HG03354 (cell line): ENCODE measurements around the gene GBP2.

ENCODE experiments used
- ATAC-seq: cut with Tn5 transposase; IDR thresholded peaks from one replicate; pipeline ENCODE4 v1.9.1; 2021; ENCODE audit warnings: mild to moderate bottlenecking; ENCODE audit not compliant: unreplicated experiment, poor library complexity, severe bottlenecking

The GBP2 gene

GRCh38 chr1:89070509-89070908, 55.4 kb downstream of the GBP2 start:
- no peak for ATAC-seq

- no peak for ATAC-seq
These were observed 56.0 kb downstream of the GBP2 start for GRCh38 chr1:89069951-89070350.

DNA sequence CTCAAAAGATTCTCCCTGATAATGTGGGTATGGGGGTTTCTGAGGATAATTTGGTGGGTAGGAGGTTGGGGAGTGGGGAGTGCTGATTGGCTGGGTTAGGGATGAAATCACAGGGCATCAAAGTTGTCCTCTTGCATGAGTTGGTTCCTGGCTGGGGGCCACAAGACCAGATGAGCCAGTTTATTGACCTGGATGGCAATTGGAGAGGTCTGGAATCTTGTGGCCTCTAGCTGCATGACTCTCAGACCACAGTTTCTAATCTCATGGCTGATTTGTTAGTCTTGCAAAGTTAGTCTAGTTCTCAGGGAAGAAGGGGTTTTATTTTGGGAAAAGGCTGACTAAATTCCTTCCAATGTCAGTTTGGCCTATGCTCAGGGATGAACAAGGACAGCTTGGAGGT, 57.6 kb downstream of the GBP2 start:
- ATAC-seq: no peak

GRCh38 chr1:89065079-89065868, 60.6 kb downstream of the GBP2 start, which contains the start of gene GBP1:
GBP1 (minus strand) TSS chr1:89065208; CDS start chr1:89063234, 1,974 bp downstream.
- peak; percentile 79 for ATAC-seq

DNA sequence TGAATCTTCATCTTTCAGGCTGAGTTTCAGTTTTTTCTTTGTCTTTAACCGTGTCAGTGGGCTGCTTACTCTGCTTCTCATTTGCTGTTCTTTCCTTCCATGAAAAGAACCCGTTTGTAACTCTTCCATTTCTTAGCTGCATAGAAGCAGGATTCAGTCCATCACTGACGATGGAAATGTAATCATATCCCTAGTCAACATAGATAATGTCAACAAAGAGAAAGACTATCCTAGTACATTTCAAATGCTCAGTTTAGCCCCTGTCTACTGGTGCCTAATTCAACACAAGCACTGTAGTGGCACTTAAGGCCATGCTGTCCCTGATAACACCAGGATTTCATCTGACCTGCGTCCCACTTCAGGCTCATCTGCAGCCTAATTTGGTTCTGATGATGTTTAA, 61.3 kb downstream of the GBP2 start:
- ATAC-seq: peak; percentile 56

DNA sequence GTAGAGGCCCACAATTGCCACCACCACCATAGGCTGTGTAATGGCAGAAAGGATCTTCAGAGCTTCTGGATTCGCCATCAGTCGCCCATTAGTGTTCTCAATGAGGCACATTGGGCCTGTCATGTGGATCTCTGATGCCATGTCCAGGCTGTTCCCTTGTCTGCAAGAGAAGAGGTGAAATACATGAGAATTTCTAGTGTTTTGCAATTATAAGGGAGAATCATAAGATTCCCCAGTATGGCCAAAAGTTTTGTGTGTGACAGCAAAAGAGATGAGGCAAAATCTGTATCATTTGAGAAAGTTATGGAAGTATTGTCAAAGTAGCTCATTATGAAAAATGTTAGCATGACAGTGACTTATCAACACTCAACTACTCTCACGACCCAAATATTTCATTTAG, 62.8 kb downstream of the GBP2 start:
- no peak for ATAC-seq

DNA sequence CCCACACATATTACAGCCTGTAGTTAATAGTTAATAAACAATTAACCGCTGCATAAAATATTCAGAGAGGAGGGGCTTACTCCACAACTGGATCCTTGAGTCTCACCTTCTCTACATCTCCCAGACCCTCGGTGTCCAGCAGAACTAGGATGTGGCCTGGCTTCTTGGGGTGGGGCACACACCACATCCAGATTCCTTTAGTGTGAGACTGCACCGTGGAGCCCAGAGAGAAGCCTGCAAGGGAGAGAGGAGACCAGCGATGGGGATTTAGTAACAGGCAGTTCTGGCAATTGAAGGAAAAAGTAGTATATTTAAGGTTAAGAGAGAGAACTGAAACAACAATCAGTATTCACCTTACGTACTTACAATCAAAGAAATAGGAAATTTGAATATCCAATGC, 65.8 kb downstream of the GBP2 start:
- ATAC-seq: no peak
